CD4-positive, alpha-beta T cell treated with Interferon gamma for 1 hour (primary cell): ENCODE measurements around the gene COPZ1.

ENCODE experiments used
- DNase-seq: peaks from one replicate; pipeline ENCODE4 v3.0.0-alpha.2; 2020

COPZ1 gene

GRCh38 chr12:54379398-54380201, 54.7 kb downstream of the COPZ1 start:
- DNase-seq, result peak; percentile 84

- DNase-seq, result no peak
Observed at GRCh38 chr12:54381136-54381535, 56.2 kb downstream of the COPZ1 start.

GRCh38 chr12:54383041-54383609, 58.2 kb downstream of the COPZ1 start:
- DNase-seq, result peak; percentile 79

GRCh38 chr12:54384591-54385041, 59.7 kb downstream of the COPZ1 start, which contains the start of gene ZNF385A:
TSS of gene ZNF385A (minus strand) at chr12:54384733. CDS start at chr12:54384514, 219 bp downstream.
- DNase-seq, result peak; percentile 70

- DNase-seq, result peak; percentile 52
Observed at GRCh38 chr12:54385251-54385914, 60.5 kb downstream of the COPZ1 start.

- DNase-seq, result no peak
Observed at GRCh38 chr12:54386403-54387113, 61.6 kb downstream of the COPZ1 start.

- no peak for DNase-seq
Observed at GRCh38 chr12:54387114-54387467, 62.2 kb downstream of the COPZ1 start.

- no peak for DNase-seq
Observed at GRCh38 chr12:54388237-54389133, 63.6 kb downstream of the COPZ1 start.

GRCh38 chr12:54389134-54389508, 64.2 kb downstream of the COPZ1 start:
- DNase-seq, result no peak

GRCh38 chr12:54389607-54390175, 64.8 kb downstream of the COPZ1 start:
- DNase-seq, result no peak

GRCh38 chr12:54390176-54390667, 65.3 kb downstream of the COPZ1 start:
- no peak for DNase-seq

GRCh38 chr12:54390668-54391551, 66.0 kb downstream of the COPZ1 start:
- peak; percentile 75 for DNase-seq

- no peak for DNase-seq
Observed at GRCh38 chr12:54392485-54393206, 67.7 kb downstream of the COPZ1 start.

GRCh38 chr12:54393207-54393609, 68.3 kb downstream of the COPZ1 start:
- DNase-seq, result no peak

- DNase-seq, result no peak
Observed at GRCh38 chr12:54393743-54394142, 68.8 kb downstream of the COPZ1 start.

GRCh38 chr12:54394281-54394719, 69.4 kb downstream of the COPZ1 start:
- DNase-seq, result no peak

GRCh38 chr12:54394986-54395385, 70.1 kb downstream of the COPZ1 start:
- DNase-seq, result no peak

GRCh38 chr12:54395545-54395944, 70.6 kb downstream of the COPZ1 start:
- no peak for DNase-seq

- DNase-seq, result no peak
Observed at GRCh38 chr12:54397157-54397556, 72.2 kb downstream of the COPZ1 start.

GRCh38 chr12:54398218-54398617, 73.3 kb downstream of the COPZ1 start:
- DNase-seq, result no peak
